Mucosa of descending colon (tissue), 3 donors: ENCODE measurements around the gene CPSF7. TPM values are rescaled to one million over a fixed set of nuclear protein-coding genes. Genes with fewer than 3 reads are reported as not detected.

Experiments used
- ATAC-seq: fragments of 200-7000 bp; cut with Tn5 transposase; one replicate; pipeline ENCODE4 v1.9.1; 2020; ENCODE audit warnings: mild to moderate bottlenecking, moderate library complexity
- DNase-seq, 3 donors: peaks; one replicate each; pipeline ENCODE4 v3.0.0-alpha.2; 2020
- H3K36me3 ChIP-seq: fragments of 200-600 bp; one replicate; pipeline ENCODE4 v1.8.0; 2021; ENCODE audit warnings: low read depth, mild to moderate bottlenecking
- H3K4me1 ChIP-seq: fragments of 200-600 bp; one replicate; pipeline ENCODE4 v1.8.0; 2021; ENCODE audit warnings: low read depth, mild to moderate bottlenecking
- H3K4me3 ChIP-seq: fragments of 200-600 bp; one replicate; pipeline ENCODE4 v1.8.0; 2021; ENCODE audit warnings: mild to moderate bottlenecking
- H3K9me3 ChIP-seq: fragments of 200-600 bp; one replicate; pipeline ENCODE4 v1.8.0; 2021; ENCODE audit warnings: mild to moderate bottlenecking
- intact Hi-C, 2 donors: fragments of 100-400 bp; cut with DNase I in 1 of 2; cut with micrococcal nuclease in 1 of 2; formaldehyde crosslinking; loops; one replicate each; pipeline versions ENCODE4 v1.11.0 to v1.11.1; 2022; cut with DNase I, micrococcal nuclease
- total RNA-seq, 3 donors: library from RNA; stranded (reverse); fragmentation: NEBNext Ultra II Directional in 2 of 3; extraction: Animal tissue kit (Norgen Biotek cat#: 25700) in 2 of 3; gene quantifications; one replicate each; pipeline versions ENCODE4 v1.2.1 to v1.2.4, GENCODE V29; 2021 to 2023
- TF ChIP-seq, protein P1 (sequence below): fragments of 200-600 bp; IDR thresholded peaks from one replicate; pipeline ENCODE4 v1.8.0; 2022; ENCODE audit warnings: antibody characterized with exemption, mild to moderate bottlenecking
- donor health status: DM: no; HTN: no; CAD: no; lungs with moderate emphysema.
- donor health status: DM: no; HTN: no; CAD: no.
- donor health status: DM: no; HTN: yes; CAD: no.

The CPSF7 gene
- total RNA-seq, 3 donors from 2014 or later = 60.8 to 69.6 (median 64.7) TPM

- peaks cover 6% of the 10 kb centered on the region for H3K36me3 ChIP-seq
- H3K4me1 ChIP-seq = no peaks in the 10 kb centered on the region
- H3K9me3 ChIP-seq = no peaks in the 10 kb centered on the region
- no peak for DNase-seq
- intact Hi-C loops = no loop called here
- no peak for ATAC-seq
- TF ChIP-seq, protein P1, sequence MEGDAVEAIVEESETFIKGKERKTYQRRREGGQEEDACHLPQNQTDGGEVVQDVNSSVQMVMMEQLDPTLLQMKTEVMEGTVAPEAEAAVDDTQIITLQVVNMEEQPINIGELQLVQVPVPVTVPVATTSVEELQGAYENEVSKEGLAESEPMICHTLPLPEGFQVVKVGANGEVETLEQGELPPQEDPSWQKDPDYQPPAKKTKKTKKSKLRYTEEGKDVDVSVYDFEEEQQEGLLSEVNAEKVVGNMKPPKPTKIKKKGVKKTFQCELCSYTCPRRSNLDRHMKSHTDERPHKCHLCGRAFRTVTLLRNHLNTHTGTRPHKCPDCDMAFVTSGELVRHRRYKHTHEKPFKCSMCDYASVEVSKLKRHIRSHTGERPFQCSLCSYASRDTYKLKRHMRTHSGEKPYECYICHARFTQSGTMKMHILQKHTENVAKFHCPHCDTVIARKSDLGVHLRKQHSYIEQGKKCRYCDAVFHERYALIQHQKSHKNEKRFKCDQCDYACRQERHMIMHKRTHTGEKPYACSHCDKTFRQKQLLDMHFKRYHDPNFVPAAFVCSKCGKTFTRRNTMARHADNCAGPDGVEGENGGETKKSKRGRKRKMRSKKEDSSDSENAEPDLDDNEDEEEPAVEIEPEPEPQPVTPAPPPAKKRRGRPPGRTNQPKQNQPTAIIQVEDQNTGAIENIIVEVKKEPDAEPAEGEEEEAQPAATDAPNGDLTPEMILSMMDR = no peak
- no peak overlapping the region for H3K4me3 ChIP-seq
Measured at GRCh38 chr11:61447601-61448551, 18.1 kb upstream of the CPSF7 start.

DNA sequence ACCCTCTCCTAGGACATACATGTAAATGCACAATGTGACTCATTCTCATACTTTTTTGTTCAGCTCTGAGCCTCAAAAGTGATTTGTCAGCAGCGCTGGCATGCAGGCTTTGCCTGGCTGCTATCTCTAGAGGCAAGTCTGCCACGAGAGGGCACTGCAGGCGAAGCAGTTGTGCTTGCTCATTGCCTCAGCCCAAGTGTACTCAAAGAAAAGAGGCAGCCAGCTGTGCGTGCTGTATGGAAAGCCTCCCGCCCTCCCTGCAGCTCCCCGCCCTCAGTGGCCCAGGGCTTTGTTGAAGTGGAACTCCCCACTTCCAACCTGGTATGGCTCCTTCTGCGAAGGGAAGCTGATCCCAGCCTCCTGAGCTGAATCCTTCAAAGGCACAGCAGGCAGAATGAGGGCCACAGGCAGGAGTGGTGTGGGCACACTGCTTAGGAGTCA is 16.5 kb upstream of the CPSF7 start:
- H3K4me3 ChIP-seq = no peak overlapping the region
- peaks cover 6% of the 10 kb centered on the region for H3K36me3 ChIP-seq
- intact Hi-C loops = no loop called here
- TF ChIP-seq, protein P1 = peak; percentile 67
- no peaks in the 10 kb centered on the region for H3K4me1 ChIP-seq
- ATAC-seq (peak; percentile 95), DNase-seq (peak; percentile 83 to 95 (median 90))
- H3K9me3 ChIP-seq = no peaks in the 10 kb centered on the region

DNA sequence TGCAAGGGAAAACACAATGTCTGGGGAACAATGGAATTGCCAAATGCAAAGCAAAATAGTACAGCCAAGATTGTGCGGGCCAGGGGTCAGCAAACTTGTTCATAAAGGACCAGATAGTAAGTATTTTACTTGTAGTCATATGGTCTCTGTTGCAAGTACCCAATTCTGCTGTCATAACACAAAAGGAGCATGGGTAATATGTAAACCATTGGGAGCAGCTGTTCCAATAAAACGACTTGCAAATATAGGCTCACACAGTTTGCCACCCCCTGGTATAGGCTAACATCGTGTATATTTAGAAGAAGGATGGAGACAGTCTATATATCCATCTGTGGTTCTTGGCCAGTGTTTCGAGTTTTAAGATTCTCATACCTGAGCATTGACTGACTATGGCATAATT is 15.7 kb upstream of the CPSF7 start:
- intact Hi-C loops = no loop called here
- peak; percentile 41 for ATAC-seq
- TF ChIP-seq, protein P1 = no peak
- no peaks in the 10 kb centered on the region for H3K9me3 ChIP-seq
- H3K36me3 ChIP-seq = peaks cover 6% of the 10 kb centered on the region
- H3K4me1 ChIP-seq = no peaks in the 10 kb centered on the region
- DNase-seq = no peak
- no peak overlapping the region for H3K4me3 ChIP-seq

DNA sequence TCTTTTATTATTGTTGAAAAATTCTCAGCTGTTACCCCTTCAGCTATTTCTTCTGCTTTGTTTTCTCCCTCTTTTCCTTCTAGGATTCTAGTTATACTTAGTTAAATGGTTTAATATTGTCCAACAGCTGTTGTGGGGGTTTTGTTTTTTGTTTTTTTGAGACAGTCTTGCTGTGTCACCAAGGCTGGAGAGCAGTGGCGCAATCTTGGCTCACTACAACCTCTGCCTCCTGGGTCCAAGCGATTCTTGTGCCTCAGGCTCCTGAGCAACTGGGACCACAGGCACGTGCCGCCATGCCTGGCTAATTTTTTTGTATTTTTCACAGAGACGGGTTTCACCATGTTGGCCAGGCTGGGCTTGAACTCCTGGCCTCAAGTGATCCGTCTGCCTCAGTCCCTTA is 12.8 kb upstream of the CPSF7 start:
- TF ChIP-seq, protein P1 = no peak
- Histone ChIP-seq H3K36me3 (peaks cover 6% of the 10 kb centered on the region), H3K4me1 (no peaks in the 10 kb centered on the region), H3K4me3 (no peak overlapping the region), H3K9me3 (no peaks in the 10 kb centered on the region)
- no peak for DNase-seq
- no peak for ATAC-seq
- intact Hi-C loops = no loop called here

GRCh38 chr11:61439615-61440014 is 9.8 kb upstream of the CPSF7 start:
- Histone ChIP-seq H3K4me1 (peaks cover 6% of the 10 kb centered on the region), H3K9me3 (no peaks in the 10 kb centered on the region), H3K36me3 (no peaks in the 10 kb centered on the region), H3K4me3 (no peak overlapping the region)
- intact Hi-C loops = no loop called here
- DNase-seq = no peak
- TF ChIP-seq, protein P1 = no peak
- ATAC-seq = no peak
